Pericardium fibroblast (primary cell): Measurements from ENCODE around the gene SPATA21. TPM values are rescaled to one million over a fixed set of nuclear protein-coding genes. Genes with fewer than 3 reads are reported as not detected.

Source experiments
- total RNA-seq: library from RNA; depleted of rRNA; stranded (reverse); fragments of >200 nt; gene quantifications from 2 replicates; pipeline ENCODE4 v1.2.3, GENCODE V29; 2015

Gene SPATA21
- not detected in 2 replicates for total RNA-seq

GRCh38 chr1:16436946-16437474 lies at the start of gene SPATA21:
SPATA21 (minus strand) TSS chr1:16437424; CDS start chr1:16431371, 6,053 bp downstream.

GRCh38 chr1:16440470-16441281 lies 3.5 kb upstream of the SPATA21 start, which contains the start of gene NECAP2:
NECAP2 (plus strand) TSS chr1:16440724; CDS start chr1:16440762, 38 bp downstream.

GRCh38 chr1:16366722-16367257 lies 70.4 kb downstream of the SPATA21 start, which contains the start of gene SZRD1:
SZRD1 (plus strand) TSS chr1:16367242; CDS start chr1:16367258, 16 bp downstream.

GRCh38 chr1:16351994-16352841 lies 85.0 kb downstream of the SPATA21 start, which contains the start of gene FBXO42:
FBXO42 (minus strand) TSS chr1:16352480; CDS start chr1:16315418, 37,062 bp downstream.

Other genes starting within 250 kb of the SPATA21 start
- gene ARHGEF19, start 224.8 kb downstream of the SPATA21 start, total RNA-seq, result 6.6 and 8.6 TPM in 2 replicates
- 3.6 and 6.8 TPM in 2 replicates for gene CPLANE2, start 200.2 kb downstream of the SPATA21 start, total RNA-seq
- 12.8 and 24.6 TPM in 2 replicates for gene FBXO42, start 84.9 kb downstream of the SPATA21 start, total RNA-seq
- 54.7 and 56.2 TPM in 2 replicates for gene SZRD1, start 70.2 kb downstream of the SPATA21 start, total RNA-seq
- gene NECAP2, start 3.3 kb upstream of the SPATA21 start, total RNA-seq, result 69.1 and 90.8 TPM in 2 replicates
- under 0.01 TPM in 2 replicates for gene RNU1-1, start 76.9 kb upstream of the SPATA21 start, total RNA-seq
- 17.4 and 23.8 TPM in 2 replicates for gene NBPF1, start 176.1 kb upstream of the SPATA21 start, total RNA-seq
- gene RNU1-3, start 229.5 kb upstream of the SPATA21 start, total RNA-seq, result under 0.01 TPM in 2 replicates